ENCODE data around the gene WDR87. TPM values are rescaled to one million over a fixed set of nuclear protein-coding genes. Genes with fewer than 3 reads are reported as not detected.
"Not testable (repeated sequence)": the region's sequence is repeated elsewhere in the genome, so short reads cannot be mapped to it uniquely, and the experiment has no call there.

WDR87 gene
- total RNA-seq, 2 donors from 2014 or later = not detected

GRCh38 chr19:37867831-37868230 lies 38.6 kb downstream of the WDR87 start:
- no peaks in the 10 kb centered on the region for H3K36me3 ChIP-seq
- TF ChIP-seq, protein P1, sequence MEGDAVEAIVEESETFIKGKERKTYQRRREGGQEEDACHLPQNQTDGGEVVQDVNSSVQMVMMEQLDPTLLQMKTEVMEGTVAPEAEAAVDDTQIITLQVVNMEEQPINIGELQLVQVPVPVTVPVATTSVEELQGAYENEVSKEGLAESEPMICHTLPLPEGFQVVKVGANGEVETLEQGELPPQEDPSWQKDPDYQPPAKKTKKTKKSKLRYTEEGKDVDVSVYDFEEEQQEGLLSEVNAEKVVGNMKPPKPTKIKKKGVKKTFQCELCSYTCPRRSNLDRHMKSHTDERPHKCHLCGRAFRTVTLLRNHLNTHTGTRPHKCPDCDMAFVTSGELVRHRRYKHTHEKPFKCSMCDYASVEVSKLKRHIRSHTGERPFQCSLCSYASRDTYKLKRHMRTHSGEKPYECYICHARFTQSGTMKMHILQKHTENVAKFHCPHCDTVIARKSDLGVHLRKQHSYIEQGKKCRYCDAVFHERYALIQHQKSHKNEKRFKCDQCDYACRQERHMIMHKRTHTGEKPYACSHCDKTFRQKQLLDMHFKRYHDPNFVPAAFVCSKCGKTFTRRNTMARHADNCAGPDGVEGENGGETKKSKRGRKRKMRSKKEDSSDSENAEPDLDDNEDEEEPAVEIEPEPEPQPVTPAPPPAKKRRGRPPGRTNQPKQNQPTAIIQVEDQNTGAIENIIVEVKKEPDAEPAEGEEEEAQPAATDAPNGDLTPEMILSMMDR (IDR thresholded peaks at IDR 0.05) = no peak
- H3K27ac ChIP-seq = no peak overlapping the region
- ATAC-seq (ENCODE audit: insufficient number of reproducible peaks, low FRiP score, low read depth) (no peak), DNase-seq (ENCODE audit: low spot score) (no peak)
- no peak overlapping the region for H3K4me3 ChIP-seq
- no peaks in the 10 kb centered on the region for H3K4me1 ChIP-seq (ENCODE audit: control insufficient read depth in 1 of 2, low read depth in 2 of 2)
- H3K27me3 ChIP-seq (replicated peaks; ENCODE audit: insufficient read depth) = no peaks in the 10 kb centered on the region
- H3K9me3 ChIP-seq = no peaks in the 10 kb centered on the region

DNA sequence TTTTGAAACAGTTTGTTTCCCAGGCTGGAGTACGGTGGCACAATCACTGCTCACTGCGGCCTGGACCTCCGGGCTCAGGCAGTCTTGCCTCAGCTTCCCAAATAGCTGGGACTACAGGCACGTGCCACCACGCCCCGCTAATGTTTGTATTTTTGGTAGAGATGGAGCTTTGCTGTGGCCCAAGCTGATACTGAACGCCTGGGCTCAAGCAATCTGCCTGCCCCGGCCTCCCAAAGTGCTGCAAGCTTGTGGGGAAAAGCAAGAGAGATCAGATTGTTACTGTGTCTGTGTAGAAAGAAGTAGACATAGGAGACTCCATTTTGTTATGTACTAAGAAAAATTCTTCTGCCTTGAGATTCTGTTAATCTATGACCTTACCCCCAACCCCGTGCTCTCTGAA lies 40.5 kb downstream of the WDR87 start:
- not testable (repeated sequence) for H3K27ac ChIP-seq; H3K27me3 ChIP-seq (replicated peaks; ENCODE audit: insufficient read depth); ATAC-seq (ENCODE audit: insufficient number of reproducible peaks, low FRiP score, low read depth); DNase-seq (ENCODE audit: low spot score); H3K4me3 ChIP-seq; H3K36me3 ChIP-seq; H3K4me1 ChIP-seq (ENCODE audit: control insufficient read depth in 1 of 2, low read depth in 2 of 2); H3K9me3 ChIP-seq

- TF ChIP-seq, protein P1 (IDR thresholded peaks at IDR 0.05) = no peak
- Histone ChIP-seq H3K27ac (no peak overlapping the region), H3K4me1 (ENCODE audit: control insufficient read depth in 1 of 2, low read depth in 2 of 2) (no peaks in the 10 kb centered on the region), H3K36me3 (no peaks in the 10 kb centered on the region), H3K9me3 (no peaks in the 10 kb centered on the region), H3K27me3 (replicated peaks; ENCODE audit: insufficient read depth) (no peaks in the 10 kb centered on the region), H3K4me3 (no peak overlapping the region)
- DNase-seq (ENCODE audit: low spot score) (no peak), ATAC-seq (ENCODE audit: insufficient number of reproducible peaks, low FRiP score, low read depth) (no peak)
These were observed 41.9 kb downstream of the WDR87 start for GRCh38 chr19:37864501-37864900.

DNA sequence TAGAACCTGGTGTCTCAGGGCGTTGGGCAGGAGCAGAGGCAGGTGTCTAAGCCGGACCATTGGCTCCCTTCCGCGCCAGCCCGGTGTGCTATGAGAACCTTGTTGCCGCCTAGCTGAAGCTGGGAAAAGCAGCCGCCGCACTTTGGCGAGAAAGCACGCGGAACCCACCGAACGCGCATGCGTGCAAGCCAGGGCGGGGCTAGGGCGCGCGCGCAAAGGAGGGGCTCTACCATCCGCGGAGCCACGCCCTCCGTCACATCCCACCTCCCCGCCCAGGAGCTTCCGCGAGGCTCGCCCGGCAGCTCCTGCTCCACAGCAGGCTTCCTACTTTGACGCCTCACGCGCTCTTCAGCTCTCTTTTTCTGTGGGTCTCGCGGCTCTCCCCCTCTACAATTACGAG lies 51.3 kb downstream of the WDR87 start:
- no peak for DNase-seq (ENCODE audit: low spot score)
- Histone ChIP-seq H3K4me1 (ENCODE audit: control insufficient read depth in 1 of 2, low read depth in 2 of 2) (no peaks in the 10 kb centered on the region), H3K4me3 (no peak overlapping the region), H3K9me3 (no peaks in the 10 kb centered on the region), H3K36me3 (no peaks in the 10 kb centered on the region), H3K27ac (no peak overlapping the region), H3K27me3 (replicated peaks; ENCODE audit: insufficient read depth) (no peaks in the 10 kb centered on the region)
- TF ChIP-seq, protein P1 (IDR thresholded peaks at IDR 0.05) = no peak
- no peak for ATAC-seq (ENCODE audit: insufficient number of reproducible peaks, low FRiP score, low read depth)

DNA sequence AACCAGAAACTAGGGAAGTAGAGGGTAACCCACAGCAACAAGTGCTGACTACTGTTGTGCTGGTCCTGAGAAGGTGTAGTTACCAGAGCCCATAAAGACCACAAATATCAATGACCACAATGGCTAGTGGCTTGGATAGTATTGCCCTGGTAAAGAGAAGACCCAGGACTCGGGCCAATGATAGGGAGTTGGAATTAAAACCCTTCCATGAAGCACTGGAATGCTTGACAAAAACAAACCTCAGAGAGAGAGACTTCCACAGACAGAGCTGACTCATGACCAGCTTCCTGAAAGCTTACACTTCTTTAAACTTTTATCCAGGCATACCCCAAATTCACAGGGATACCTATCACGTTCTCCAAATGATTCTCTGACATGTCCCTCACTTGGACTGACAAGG lies 60.5 kb downstream of the WDR87 start:
- Histone ChIP-seq H3K27me3 (replicated peaks; ENCODE audit: insufficient read depth) (no peaks in the 10 kb centered on the region), H3K9me3 (no peaks in the 10 kb centered on the region), H3K36me3 (no peaks in the 10 kb centered on the region), H3K4me1 (ENCODE audit: control insufficient read depth in 1 of 2, low read depth in 2 of 2) (no peaks in the 10 kb centered on the region), H3K4me3 (no peak overlapping the region), H3K27ac (no peak overlapping the region)
- TF ChIP-seq, protein P1 (IDR thresholded peaks at IDR 0.05) = no peak
- DNase-seq (ENCODE audit: low spot score) (no peak), ATAC-seq (ENCODE audit: insufficient number of reproducible peaks, low FRiP score, low read depth) (no peak)

Other genes with a start within 250 kb of the WDR87 start
- gene ZNF607, start 186.8 kb downstream of the WDR87 start, total RNA-seq = 1 to 10 TPM; 3.5 to 4.1 TPM
- 10 to 100 TPM in 1 of 2 donors, 1 to 10 TPM in 1; 5.8 to 18.8 TPM for gene ZNF573, start 127.0 kb downstream of the WDR87 start, total RNA-seq
- gene SIPA1L3, start 614 bp upstream of the WDR87 start, total RNA-seq = 10 to 100 TPM; 14.5 to 39.4 TPM

All from thoracic aorta (tissue), 2 donors.